CD4-positive, alpha-beta T cell treated with Interleukin-15 for 1 hour (primary cell): ENCODE data around the gene GFRA3.
"Not testable (repeated sequence)": the region's sequence is repeated elsewhere in the genome, so short reads cannot be mapped to it uniquely, and the experiment has no call there.

ENCODE experiments used
- DNase-seq: peaks from one replicate; pipeline ENCODE4 v3.0.0-alpha.2; 2020

Gene GFRA3

GRCh38 chr5:138274189-138274853 lies at the start of gene GFRA3:
Gene GFRA3 (minus strand): TSS chr5:138274621. CDS start chr5:138274424, 197 bp downstream.
- no peak for DNase-seq

- DNase-seq, result not testable (repeated sequence)
Observed at GRCh38 chr5:138318211-138318610, 43.8 kb upstream of the GFRA3 start.

- no peak for DNase-seq
Observed at GRCh38 chr5:138316355-138316754, 41.9 kb upstream of the GFRA3 start.

- DNase-seq, result no peak
Observed at GRCh38 chr5:138315751-138316278, 41.4 kb upstream of the GFRA3 start.

GRCh38 chr5:138305797-138306196 lies 31.4 kb upstream of the GFRA3 start:
- DNase-seq, result no peak

- DNase-seq, result no peak
Observed at GRCh38 chr5:138303372-138303771, 29.0 kb upstream of the GFRA3 start.

GRCh38 chr5:138289296-138289695 lies 14.9 kb upstream of the GFRA3 start:
- DNase-seq, result no peak

GRCh38 chr5:138287246-138287645 lies 12.8 kb upstream of the GFRA3 start:
- DNase-seq, result no peak

- DNase-seq, result no peak
Observed at GRCh38 chr5:138282920-138283742, 8.7 kb upstream of the GFRA3 start.

- no peak for DNase-seq
Observed at GRCh38 chr5:138280915-138281314, 6.5 kb upstream of the GFRA3 start.

- no peak for DNase-seq
Observed at GRCh38 chr5:138276402-138277054, 2.1 kb upstream of the GFRA3 start.

GRCh38 chr5:138275895-138276294 lies 1.5 kb upstream of the GFRA3 start:
- DNase-seq, result no peak

- no peak for DNase-seq
Observed at GRCh38 chr5:138275379-138275782, 960 bp upstream of the GFRA3 start.

- no peak for DNase-seq
Observed at GRCh38 chr5:138273834-138274188, 610 bp downstream of the GFRA3 start.

- no peak for DNase-seq
Observed at GRCh38 chr5:138272681-138273080, 1.7 kb downstream of the GFRA3 start.

- DNase-seq, result no peak
Observed at GRCh38 chr5:138271281-138271680, 3.1 kb downstream of the GFRA3 start.

GRCh38 chr5:138264183-138264582 lies 10.2 kb downstream of the GFRA3 start:
- no peak for DNase-seq

GRCh38 chr5:138263581-138263980 lies 10.8 kb downstream of the GFRA3 start:
- DNase-seq, result no peak

GRCh38 chr5:138258704-138259292 lies 15.6 kb downstream of the GFRA3 start:
- DNase-seq, result no peak

- DNase-seq, result no peak
Observed at GRCh38 chr5:138257583-138257982, 16.8 kb downstream of the GFRA3 start.

- no peak for DNase-seq
Observed at GRCh38 chr5:138252944-138253343, 21.5 kb downstream of the GFRA3 start.

- DNase-seq, result not testable (repeated sequence)
Observed at GRCh38 chr5:138247800-138248199, 26.6 kb downstream of the GFRA3 start.

- DNase-seq, result no peak
Observed at GRCh38 chr5:138246822-138247221, 27.6 kb downstream of the GFRA3 start.
